Activated T-helper 2 cell treated with anti-CD3 and anti-CD28 coated beads, Interferon-gamma antibody, Interleukin-2, Interleukin-4, amounts not matched to agents 10 μg/mL and 5 μg/mL and 100 μg/mL, durations not matched to agents 14 hours and 24 hours and 36 hours (primary cell): ENCODE data around the gene TMEM207. TPM values are rescaled to one million over a fixed set of nuclear protein-coding genes. Genes with fewer than 3 reads are reported as not detected.
A peak's percentile ranks its signal among the peaks of the same experiment; 100 is the strongest.

Source experiments
- DNase-seq: peaks from one replicate; pipeline ENCODE4 v3.0.0; 2021; ENCODE audit warnings: low spot score
- H3K27ac Mint-ChIP-seq: one replicate; pipeline ENCODE4 v1.8.0; 2021; ENCODE audit warnings: mixed read lengths
- H3K27me3 Mint-ChIP-seq: one replicate; pipeline ENCODE4 v1.8.0; 2021; ENCODE audit warnings: low read depth, mixed read lengths
- H3K36me3 Mint-ChIP-seq: one replicate; pipeline ENCODE4 v1.8.0; 2021; ENCODE audit warnings: low read depth, mixed read lengths
- H3K4me1 Mint-ChIP-seq: one replicate; pipeline ENCODE4 v1.8.0; 2021; ENCODE audit warnings: low read depth, mixed read lengths
- H3K4me3 Mint-ChIP-seq: one replicate; pipeline ENCODE4 v1.8.0; 2021; ENCODE audit warnings: low read depth, mild to moderate bottlenecking, moderate library complexity, mixed read lengths
- H3K9me3 Mint-ChIP-seq: one replicate; pipeline ENCODE4 v1.8.0; 2021; ENCODE audit warnings: mixed read lengths
- intact Hi-C: fragments of 100-400 bp; cut with micrococcal nuclease; formaldehyde crosslinking; loops from one replicate; pipeline ENCODE4 v1.15.1; 2023
- total RNA-seq: library from RNA; stranded (reverse); gene quantifications from 2 replicates; pipeline ENCODE4 v1.2.3, GENCODE V29; 2022

TMEM207 gene
- total RNA-seq, 1 donor from 2014 or later: not detected

DNA sequence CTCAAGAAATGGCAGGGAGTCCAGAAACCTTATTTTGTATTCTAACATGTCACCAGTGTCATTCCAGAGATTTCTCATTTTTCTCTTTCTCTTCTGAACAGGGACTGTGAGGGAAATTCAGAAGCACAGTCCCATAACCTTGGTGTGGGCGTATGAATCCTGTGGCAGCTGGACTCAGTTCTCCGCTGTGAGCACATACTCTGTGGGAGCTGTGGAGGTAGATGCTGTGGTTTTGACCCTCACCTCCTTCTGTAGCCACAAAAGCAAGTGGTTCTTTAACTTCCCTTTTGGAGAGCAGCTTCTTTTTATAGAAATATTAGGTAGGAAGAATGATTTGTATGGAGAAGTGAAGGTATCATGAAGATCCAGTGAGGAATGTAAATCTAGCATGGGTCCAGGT lies 13.4 kb downstream of the TMEM207 start:
- no peak overlapping the region for H3K27ac Mint-ChIP-seq
- no peaks in the 10 kb centered on the region for H3K9me3 Mint-ChIP-seq
- H3K4me1 Mint-ChIP-seq: peaks cover 2% of the 10 kb centered on the region
- intact Hi-C loops: no loop called here
- no peaks in the 10 kb centered on the region for H3K36me3 Mint-ChIP-seq
- no peak for DNase-seq
- H3K27me3 Mint-ChIP-seq: peaks cover 34% of the 10 kb centered on the region
- no peak overlapping the region for H3K4me3 Mint-ChIP-seq

DNA sequence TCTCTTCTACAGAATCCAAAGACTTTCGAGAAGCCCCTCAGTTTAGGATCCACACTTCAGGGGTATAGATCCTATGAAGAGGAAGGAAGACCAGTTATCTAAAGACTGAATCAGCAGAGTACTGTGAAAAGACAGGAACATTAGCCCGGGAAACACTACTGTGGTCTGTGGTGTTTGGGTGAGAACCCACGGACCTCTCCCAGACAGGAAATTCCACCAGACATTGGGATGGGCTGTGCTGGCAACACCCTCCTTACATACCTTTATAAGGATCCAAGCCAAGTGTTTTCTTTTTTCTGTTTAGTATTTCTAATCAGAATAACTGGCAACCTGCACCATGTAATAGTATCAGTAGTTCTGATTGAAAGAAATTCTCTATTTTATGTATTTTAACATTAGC lies 14.1 kb downstream of the TMEM207 start:
- Mint-ChIP-seq H3K27ac (no peak overlapping the region), H3K36me3 (no peaks in the 10 kb centered on the region), H3K27me3 (peaks cover 34% of the 10 kb centered on the region), H3K9me3 (no peaks in the 10 kb centered on the region), H3K4me1 (peaks cover 2% of the 10 kb centered on the region), H3K4me3 (no peak overlapping the region)
- no peak for DNase-seq
- intact Hi-C loops: no loop called here

DNA sequence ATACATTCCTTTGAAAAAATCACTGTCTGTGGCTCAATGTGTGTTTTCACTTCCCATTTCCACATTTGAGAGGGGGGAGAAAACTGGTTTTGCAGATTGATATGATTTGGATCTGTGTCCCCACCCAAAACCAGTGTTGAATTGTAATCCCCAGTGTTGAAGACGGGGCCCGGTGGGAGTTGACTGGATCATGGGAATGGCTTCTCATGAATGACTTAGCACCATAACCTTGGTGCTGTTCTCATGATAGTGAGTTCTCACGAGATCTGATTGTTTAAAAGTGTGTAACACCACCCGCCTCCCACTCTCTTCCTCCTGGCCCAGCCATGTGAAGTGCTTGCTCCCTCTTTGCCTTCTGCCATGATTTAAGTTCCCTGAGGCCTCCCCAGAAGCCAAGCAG lies 16.1 kb downstream of the TMEM207 start:
- H3K4me1 Mint-ChIP-seq: peaks cover 2% of the 10 kb centered on the region
- H3K36me3 Mint-ChIP-seq: no peaks in the 10 kb centered on the region
- peaks cover 32% of the 10 kb centered on the region for H3K27me3 Mint-ChIP-seq
- intact Hi-C loops: no loop called here
- no peaks in the 10 kb centered on the region for H3K9me3 Mint-ChIP-seq
- H3K27ac Mint-ChIP-seq: no peak overlapping the region
- H3K4me3 Mint-ChIP-seq: no peak overlapping the region
- no peak for DNase-seq

GRCh38 chr3:190432216-190432615 lies 17.5 kb downstream of the TMEM207 start:
- DNase-seq: no peak
- peaks cover 32% of the 10 kb centered on the region for H3K27me3 Mint-ChIP-seq
- peaks cover 2% of the 10 kb centered on the region for H3K4me1 Mint-ChIP-seq
- no peaks in the 10 kb centered on the region for H3K36me3 Mint-ChIP-seq
- H3K4me3 Mint-ChIP-seq: no peak overlapping the region
- H3K9me3 Mint-ChIP-seq: no peaks in the 10 kb centered on the region
- no peak overlapping the region for H3K27ac Mint-ChIP-seq
- intact Hi-C loops: no loop called here

GRCh38 chr3:190430906-190431305 lies 18.8 kb downstream of the TMEM207 start:
- no peak for DNase-seq
- Mint-ChIP-seq H3K4me1 (no peaks in the 10 kb centered on the region), H3K4me3 (no peak overlapping the region), H3K9me3 (no peaks in the 10 kb centered on the region), H3K27me3 (peaks cover 22% of the 10 kb centered on the region), H3K27ac (no peak overlapping the region), H3K36me3 (no peaks in the 10 kb centered on the region)
- intact Hi-C loops: no loop called here

- H3K4me1 Mint-ChIP-seq: peaks cover 3% of the 10 kb centered on the region
- no peaks in the 10 kb centered on the region for H3K36me3 Mint-ChIP-seq
- DNase-seq: no peak
- H3K4me3 Mint-ChIP-seq: no peak overlapping the region
- H3K9me3 Mint-ChIP-seq: no peaks in the 10 kb centered on the region
- no peak overlapping the region for H3K27ac Mint-ChIP-seq
- intact Hi-C loops: no loop called here
- peaks cover 15% of the 10 kb centered on the region for H3K27me3 Mint-ChIP-seq
These were observed 20.0 kb downstream of the TMEM207 start for GRCh38 chr3:190429681-190430080.

GRCh38 chr3:190426806-190427507 lies 22.7 kb downstream of the TMEM207 start:
- no peaks in the 10 kb centered on the region for H3K36me3 Mint-ChIP-seq
- H3K4me3 Mint-ChIP-seq: no peak overlapping the region
- H3K27ac Mint-ChIP-seq: no peak overlapping the region
- no peaks in the 10 kb centered on the region for H3K9me3 Mint-ChIP-seq
- H3K27me3 Mint-ChIP-seq: peaks cover 10% of the 10 kb centered on the region
- DNase-seq: no peak
- H3K4me1 Mint-ChIP-seq: peaks cover 6% of the 10 kb centered on the region
- intact Hi-C loops: no loop called here

DNA sequence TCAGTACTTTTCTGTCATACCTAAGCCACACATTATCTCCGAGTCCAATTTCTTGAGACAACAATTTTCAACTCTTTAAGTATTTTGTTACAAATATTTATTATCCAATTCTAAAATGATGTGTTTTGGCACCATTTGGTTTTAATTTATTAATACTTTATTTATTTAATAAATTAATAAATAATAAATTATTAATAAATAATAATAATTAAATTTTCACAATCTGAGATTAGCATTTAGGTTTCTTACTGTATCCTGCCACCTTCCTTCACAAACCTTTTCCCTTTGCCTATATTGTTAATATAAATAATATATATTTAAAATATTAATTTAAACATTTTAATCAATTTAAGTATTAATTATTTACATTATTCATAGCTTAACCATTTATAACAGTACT lies 23.9 kb downstream of the TMEM207 start:
- Mint-ChIP-seq H3K4me1 (peaks cover 6% of the 10 kb centered on the region), H3K36me3 (no peaks in the 10 kb centered on the region), H3K27ac (no peak overlapping the region), H3K9me3 (no peaks in the 10 kb centered on the region), H3K4me3 (no peak overlapping the region), H3K27me3 (peaks cover 6% of the 10 kb centered on the region)
- intact Hi-C loops: no loop called here
- no peak for DNase-seq

DNA sequence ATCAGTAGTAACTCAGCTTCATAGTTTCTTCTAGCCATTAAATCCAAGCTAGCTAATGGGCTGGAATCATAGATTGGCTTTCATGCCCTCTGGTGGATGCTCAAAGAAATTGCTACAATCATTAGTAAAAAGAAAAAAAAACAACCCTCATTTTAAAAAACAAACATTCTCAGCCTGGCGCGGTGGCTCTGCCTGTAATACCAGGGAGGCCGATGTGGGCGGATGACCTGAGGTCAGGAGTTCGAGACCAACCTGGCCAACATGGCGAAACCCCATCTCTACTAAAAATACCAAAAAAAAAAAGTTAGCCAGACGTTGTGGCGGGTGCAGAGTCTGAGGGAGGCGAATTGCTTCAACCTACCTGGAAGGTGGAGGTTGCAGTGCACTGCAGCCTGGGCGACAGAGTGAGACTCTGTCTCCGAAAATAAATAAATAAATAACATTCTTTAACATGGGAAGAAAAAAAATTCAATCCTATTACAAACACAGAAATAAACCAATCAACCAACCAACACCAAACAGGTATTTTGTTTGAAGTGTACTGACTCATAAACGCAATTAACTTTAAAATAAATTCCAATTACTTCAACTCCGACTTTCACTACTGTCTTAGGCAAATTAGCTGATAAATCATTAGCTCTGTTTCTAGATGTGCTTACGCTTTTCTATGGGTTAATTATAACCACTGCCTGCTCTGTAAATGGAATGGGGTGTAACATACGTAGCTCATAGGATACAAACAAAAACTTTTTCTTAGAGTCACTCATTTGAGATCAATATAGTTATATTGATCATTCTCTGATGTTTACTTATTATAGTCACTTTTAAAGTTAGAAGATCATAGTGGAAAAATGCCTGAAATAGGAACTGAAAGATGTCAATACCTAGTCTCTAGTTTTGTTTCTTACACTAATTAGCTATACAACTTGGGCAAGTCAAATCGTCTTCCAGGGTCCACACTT lies 24.9 kb downstream of the TMEM207 start:
- Mint-ChIP-seq H3K9me3 (no peaks in the 10 kb centered on the region), H3K27me3 (peaks cover 11% of the 10 kb centered on the region), H3K4me1 (peaks cover 6% of the 10 kb centered on the region), H3K4me3 (no peak overlapping the region), H3K27ac (peak overlapping the region; percentile 38), H3K36me3 (no peaks in the 10 kb centered on the region)
- intact Hi-C loops: loop anchor here (1.0 to 5.0 kb wide), 3 partner anchors 102 to 457 kb away; partner anchors contain the start of gene CLDN1
- peak; percentile 28 for DNase-seq

DNA sequence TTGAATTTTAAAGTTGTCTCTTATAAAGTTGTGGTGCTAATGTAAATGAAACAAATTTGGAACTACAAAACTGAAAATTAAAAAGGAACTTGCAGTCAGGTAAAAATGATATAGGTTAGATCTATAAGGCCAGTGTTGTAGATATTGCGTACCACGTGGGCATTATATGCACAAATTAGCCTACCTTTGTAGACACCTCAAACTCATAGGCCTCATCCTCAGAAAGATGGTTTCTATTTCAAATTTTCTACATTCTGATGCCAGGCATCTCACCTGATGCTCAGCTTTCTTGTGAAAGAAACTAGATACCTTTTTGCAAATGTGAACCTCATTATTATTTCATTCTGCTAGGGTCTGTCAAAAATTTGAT lies 25.6 kb downstream of the TMEM207 start:
- no peak for DNase-seq
- H3K4me3 Mint-ChIP-seq: no peak overlapping the region
- intact Hi-C loops: loop anchor here (1.0 to 5.0 kb wide), 3 partner anchors 102 to 457 kb away; partner anchors contain the start of gene CLDN1
- H3K4me1 Mint-ChIP-seq: peaks cover 6% of the 10 kb centered on the region
- no peak overlapping the region for H3K27ac Mint-ChIP-seq
- H3K27me3 Mint-ChIP-seq: peaks cover 9% of the 10 kb centered on the region
- no peaks in the 10 kb centered on the region for H3K36me3 Mint-ChIP-seq
- H3K9me3 Mint-ChIP-seq: no peaks in the 10 kb centered on the region

GRCh38 chr3:190414297-190414696 lies 35.4 kb downstream of the TMEM207 start:
- H3K27me3 Mint-ChIP-seq: peaks cover 3% of the 10 kb centered on the region
- H3K4me1 Mint-ChIP-seq: no peaks in the 10 kb centered on the region
- H3K36me3 Mint-ChIP-seq: no peaks in the 10 kb centered on the region
- no peak for DNase-seq
- H3K9me3 Mint-ChIP-seq: no peaks in the 10 kb centered on the region
- no peak overlapping the region for H3K27ac Mint-ChIP-seq
- intact Hi-C loops: no loop called here
- no peak overlapping the region for H3K4me3 Mint-ChIP-seq

- Mint-ChIP-seq H3K4me3 (no peak overlapping the region), H3K4me1 (no peaks in the 10 kb centered on the region), H3K9me3 (no peaks in the 10 kb centered on the region), H3K27ac (no peak overlapping the region), H3K27me3 (peaks cover 2% of the 10 kb centered on the region), H3K36me3 (no peaks in the 10 kb centered on the region)
- intact Hi-C loops: no loop called here
- no peak for DNase-seq
These were observed 45.0 kb downstream of the TMEM207 start for GRCh38 chr3:190404715-190405114.

DNA sequence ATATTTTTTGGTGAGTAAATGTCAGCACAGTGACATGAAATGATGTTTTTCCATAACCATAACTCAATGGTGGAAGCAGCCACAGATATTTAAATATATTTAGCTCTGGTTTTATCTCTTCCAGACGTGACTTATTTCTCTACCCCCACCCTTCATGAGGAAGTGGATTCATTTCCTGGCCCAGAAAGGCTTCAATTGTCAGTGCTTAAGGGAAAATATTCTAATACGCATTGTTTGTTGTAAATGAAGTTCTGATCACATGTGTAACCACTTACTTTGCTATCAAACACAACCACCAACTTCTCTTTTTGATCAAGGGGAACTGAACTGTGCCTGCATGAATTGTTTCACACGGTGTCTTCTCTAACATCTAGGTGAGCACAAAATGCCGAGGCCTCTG lies 47.7 kb downstream of the TMEM207 start:
- Mint-ChIP-seq H3K4me3 (no peak overlapping the region), H3K36me3 (no peaks in the 10 kb centered on the region), H3K27me3 (peaks cover 2% of the 10 kb centered on the region), H3K9me3 (no peaks in the 10 kb centered on the region), H3K4me1 (no peaks in the 10 kb centered on the region), H3K27ac (no peak overlapping the region)
- DNase-seq: no peak
- intact Hi-C loops: no loop called here
